Stimulated activated naive CD8-positive, alpha-beta T cell treated with anti-CD3 and anti-CD28 coated beads, Interleukin-15, Interleukin-2, amounts not matched to agents 100 ng/mL and 50 ng/mL, for 24 hours (primary cell): ENCODE data around the gene MMP19.
"Not testable (repeated sequence)": the region's sequence is repeated elsewhere in the genome, so short reads cannot be mapped to it uniquely, and the experiment has no call there.

Experiments used
- H3K27ac Mint-ChIP-seq: one replicate; pipeline ENCODE4 v1.8.0; 2021; ENCODE audit warnings: mild to moderate bottlenecking, mixed read lengths
- H3K27me3 Mint-ChIP-seq: one replicate; pipeline ENCODE4 v1.8.0; 2021; ENCODE audit warnings: mixed read lengths
- H3K36me3 Mint-ChIP-seq: one replicate; pipeline ENCODE4 v1.8.0; 2021; ENCODE audit warnings: low read depth, mixed read lengths
- H3K4me1 Mint-ChIP-seq: one replicate; pipeline ENCODE4 v1.8.0; 2021; ENCODE audit warnings: low read depth, mixed read lengths
- H3K4me3 Mint-ChIP-seq: one replicate; pipeline ENCODE4 v1.8.0; 2021; ENCODE audit warnings: mild to moderate bottlenecking, mixed read lengths
- H3K9me3 Mint-ChIP-seq: one replicate; pipeline ENCODE4 v1.8.0; 2021; ENCODE audit warnings: mixed read lengths

MMP19 gene

GRCh38 chr12:55842681-55843429 lies at the start of gene MMP19:
TSS of gene MMP19 (minus strand) at chr12:55842936. CDS start at chr12:55842830, 106 bp downstream.
- peaks cover 12% of the 10 kb centered on the region for H3K4me1 Mint-ChIP-seq
- no peaks in the 10 kb centered on the region for H3K27me3 Mint-ChIP-seq
- H3K4me3 Mint-ChIP-seq = no peak within 1 kb of the TSS
- no peaks in the 10 kb centered on the region for H3K36me3 Mint-ChIP-seq
- peak within 1 kb of the TSS; percentile 63 for H3K27ac Mint-ChIP-seq
- H3K9me3 Mint-ChIP-seq = no peaks in the 10 kb centered on the region

DNA sequence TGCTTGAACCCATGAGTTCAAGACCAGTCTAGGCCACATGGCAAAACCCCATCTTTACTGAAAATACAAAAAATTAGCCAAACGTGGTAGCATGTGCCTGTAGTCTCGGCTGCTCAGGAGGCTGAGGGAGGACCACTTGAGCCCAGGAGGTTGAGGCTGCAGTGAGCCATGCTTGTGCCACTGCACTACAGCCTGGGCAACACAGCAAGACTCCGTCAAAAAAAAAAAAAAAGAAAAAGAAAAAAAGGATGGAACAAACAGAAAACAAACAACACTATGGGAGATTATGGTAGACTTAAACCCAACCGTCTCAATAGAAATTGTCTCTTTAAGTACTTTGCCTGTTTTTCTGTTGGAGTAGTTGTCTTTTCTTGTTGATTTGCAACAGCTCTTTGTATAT lies 48.6 kb upstream of the MMP19 start:
- no peaks in the 10 kb centered on the region for H3K4me1 Mint-ChIP-seq
- no peaks in the 10 kb centered on the region for H3K36me3 Mint-ChIP-seq
- no peaks in the 10 kb centered on the region for H3K9me3 Mint-ChIP-seq
- no peak overlapping the region for H3K27ac Mint-ChIP-seq
- H3K4me3 Mint-ChIP-seq = no peak overlapping the region
- no peaks in the 10 kb centered on the region for H3K27me3 Mint-ChIP-seq

DNA sequence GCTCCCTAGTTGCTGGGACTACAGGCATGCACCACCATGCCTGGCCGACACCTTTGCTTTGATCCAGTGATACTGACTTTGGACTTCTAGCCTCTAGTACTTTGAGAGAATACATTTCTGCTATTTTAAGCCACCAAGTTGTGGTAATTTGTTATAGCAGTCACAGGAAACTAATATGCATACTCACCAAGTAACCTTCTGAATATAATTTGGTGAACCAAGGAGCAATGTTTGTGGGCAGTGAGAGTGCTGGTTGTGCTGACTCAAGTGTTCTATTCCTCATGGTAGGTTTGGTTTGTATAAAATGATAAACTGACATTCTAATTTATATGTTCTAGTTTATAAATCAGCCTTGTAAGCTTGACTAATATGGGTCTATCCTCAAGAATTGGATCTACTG lies 42.4 kb upstream of the MMP19 start:
- Mint-ChIP-seq H3K4me3 (no peak overlapping the region), H3K27me3 (no peaks in the 10 kb centered on the region), H3K27ac (no peak overlapping the region)

GRCh38 chr12:55877824-55878223 lies 35.1 kb upstream of the MMP19 start:
- Mint-ChIP-seq H3K27ac (no peak overlapping the region), H3K9me3 (peaks cover 9% of the 10 kb centered on the region), H3K36me3 (peaks cover 9% of the 10 kb centered on the region), H3K4me3 (no peak overlapping the region), H3K4me1 (peaks cover 9% of the 10 kb centered on the region), H3K27me3 (no peaks in the 10 kb centered on the region)

More for the DNA sequence above, 42.4 kb upstream of the MMP19 start:
- Mint-ChIP-seq H3K9me3 (no peaks in the 10 kb centered on the region), H3K36me3 (no peaks in the 10 kb centered on the region), H3K4me1 (peaks cover 9% of the 10 kb centered on the region)

GRCh38 chr12:55875704-55876467 lies 33.1 kb upstream of the MMP19 start:
- Mint-ChIP-seq H3K36me3 (peaks cover 9% of the 10 kb centered on the region), H3K27ac (no peak overlapping the region), H3K27me3 (no peaks in the 10 kb centered on the region), H3K4me3 (no peak overlapping the region), H3K4me1 (peaks cover 6% of the 10 kb centered on the region), H3K9me3 (peaks cover 9% of the 10 kb centered on the region)

- Mint-ChIP-seq H3K4me3 (no peak overlapping the region), H3K27me3 (no peaks in the 10 kb centered on the region), H3K36me3 (peaks cover 9% of the 10 kb centered on the region), H3K9me3 (peaks cover 9% of the 10 kb centered on the region), H3K27ac (no peak overlapping the region), H3K4me1 (no peaks in the 10 kb centered on the region)
These were observed 31.7 kb upstream of the MMP19 start for GRCh38 chr12:55874443-55874842.

DNA sequence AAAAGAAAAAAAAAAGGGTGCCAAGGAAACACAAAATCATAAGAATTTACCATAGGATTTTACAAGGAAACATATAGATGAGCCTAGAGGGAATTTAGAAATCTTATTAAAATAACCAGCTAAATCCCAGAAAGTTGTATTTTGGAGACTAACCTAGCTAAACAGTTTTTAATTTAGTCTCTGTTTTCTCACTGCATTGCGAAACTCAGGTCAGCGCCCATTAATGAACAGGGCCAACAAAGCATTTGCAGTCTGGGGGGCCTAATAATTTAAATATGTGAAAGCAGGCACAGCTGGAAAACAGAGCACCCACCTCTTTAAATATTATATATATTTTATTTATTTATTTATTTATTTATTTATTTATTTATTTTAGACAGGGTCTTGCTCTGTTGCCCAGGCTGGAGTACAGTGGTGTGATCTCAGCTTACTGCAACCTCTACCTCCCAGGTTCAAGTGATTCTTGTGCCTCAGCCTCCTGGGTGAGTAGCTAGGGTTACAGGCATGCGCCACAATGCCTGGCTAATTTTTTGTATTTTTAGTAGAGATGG lies 23.8 kb upstream of the MMP19 start:
- H3K27ac Mint-ChIP-seq, H3K4me1 Mint-ChIP-seq, H3K36me3 Mint-ChIP-seq, H3K9me3 Mint-ChIP-seq, H3K4me3 Mint-ChIP-seq, H3K27me3 Mint-ChIP-seq: not testable (repeated sequence)

GRCh38 chr12:55865327-55865726 lies 22.6 kb upstream of the MMP19 start:
- Mint-ChIP-seq H3K27me3 (no peaks in the 10 kb centered on the region), H3K4me3 (no peak overlapping the region), H3K36me3 (no peaks in the 10 kb centered on the region), H3K9me3 (no peaks in the 10 kb centered on the region), H3K4me1 (no peaks in the 10 kb centered on the region), H3K27ac (no peak overlapping the region)

DNA sequence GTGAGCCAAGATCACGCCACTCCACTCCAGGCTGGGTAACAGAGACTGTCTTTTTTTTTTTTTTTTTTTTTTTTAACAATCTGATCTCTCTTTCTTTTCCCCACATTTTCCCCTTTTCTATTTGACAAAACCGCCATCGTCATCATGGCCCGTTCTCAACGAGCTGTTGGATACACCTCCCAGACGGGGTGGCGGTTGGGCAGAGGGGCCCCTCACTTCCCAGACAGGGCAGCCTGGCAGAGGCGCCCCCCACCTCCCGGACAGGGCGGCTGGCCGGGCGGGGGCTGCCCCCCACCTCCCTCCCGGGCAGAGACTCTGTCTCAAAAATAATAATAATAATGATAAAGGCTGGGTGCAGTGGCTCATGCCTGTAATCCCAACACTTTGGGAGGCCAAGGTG lies 20.2 kb upstream of the MMP19 start:
- not testable (repeated sequence) for H3K36me3 Mint-ChIP-seq, H3K4me3 Mint-ChIP-seq, H3K27ac Mint-ChIP-seq, H3K4me1 Mint-ChIP-seq, H3K27me3 Mint-ChIP-seq, H3K9me3 Mint-ChIP-seq

DNA sequence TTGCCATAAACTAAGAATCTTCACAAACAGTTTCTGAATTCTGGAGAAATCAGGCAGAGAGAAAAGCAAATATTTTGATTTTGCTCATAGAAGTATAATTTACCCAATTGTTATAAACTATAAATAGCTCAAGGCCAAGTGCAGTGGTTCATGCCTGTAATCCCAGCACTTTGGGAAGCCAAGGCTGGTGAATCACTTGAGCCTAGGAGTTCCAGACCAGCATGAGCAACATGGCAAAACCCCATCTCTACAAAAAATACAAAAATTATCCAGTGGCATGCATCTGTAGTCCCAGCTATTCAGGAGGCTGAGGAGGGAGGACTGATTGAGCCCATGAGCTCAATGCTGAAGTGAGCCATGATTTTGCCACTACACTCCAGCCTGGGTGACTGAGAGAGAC lies 19.6 kb upstream of the MMP19 start:
- no peaks in the 10 kb centered on the region for H3K4me1 Mint-ChIP-seq
- H3K36me3 Mint-ChIP-seq = no peaks in the 10 kb centered on the region
- no peaks in the 10 kb centered on the region for H3K27me3 Mint-ChIP-seq
- no peak overlapping the region for H3K4me3 Mint-ChIP-seq
- no peaks in the 10 kb centered on the region for H3K9me3 Mint-ChIP-seq
- H3K27ac Mint-ChIP-seq = no peak overlapping the region

DNA sequence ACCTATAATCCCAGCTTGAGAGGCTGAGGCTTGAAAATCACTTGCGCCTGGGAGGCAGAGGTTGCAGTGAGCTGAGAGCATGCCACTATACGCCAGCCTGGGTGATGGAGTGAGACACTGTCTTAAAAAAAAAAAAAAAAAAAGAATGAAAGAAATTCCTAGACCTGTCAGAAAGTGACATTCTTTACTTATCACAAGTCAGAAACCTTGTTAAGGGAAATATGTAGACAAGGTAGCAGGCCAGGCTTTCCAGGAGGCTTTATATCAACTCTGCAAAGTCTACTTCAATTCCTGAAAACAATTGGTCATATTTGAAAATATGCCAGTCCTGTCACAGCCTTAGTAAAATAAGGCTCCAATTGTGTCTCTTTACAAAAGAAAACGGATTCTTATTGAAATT lies 19.1 kb upstream of the MMP19 start:
- Mint-ChIP-seq H3K9me3 (no peaks in the 10 kb centered on the region), H3K36me3 (no peaks in the 10 kb centered on the region), H3K27me3 (no peaks in the 10 kb centered on the region), H3K4me1 (no peaks in the 10 kb centered on the region), H3K4me3 (no peak overlapping the region), H3K27ac (no peak overlapping the region)

- no peaks in the 10 kb centered on the region for H3K4me1 Mint-ChIP-seq
- no peak overlapping the region for H3K27ac Mint-ChIP-seq
- no peaks in the 10 kb centered on the region for H3K27me3 Mint-ChIP-seq
- H3K36me3 Mint-ChIP-seq = no peaks in the 10 kb centered on the region
- H3K9me3 Mint-ChIP-seq = no peaks in the 10 kb centered on the region
- H3K4me3 Mint-ChIP-seq = no peak overlapping the region
These were observed 18.7 kb upstream of the MMP19 start for GRCh38 chr12:55861396-55861795.

DNA sequence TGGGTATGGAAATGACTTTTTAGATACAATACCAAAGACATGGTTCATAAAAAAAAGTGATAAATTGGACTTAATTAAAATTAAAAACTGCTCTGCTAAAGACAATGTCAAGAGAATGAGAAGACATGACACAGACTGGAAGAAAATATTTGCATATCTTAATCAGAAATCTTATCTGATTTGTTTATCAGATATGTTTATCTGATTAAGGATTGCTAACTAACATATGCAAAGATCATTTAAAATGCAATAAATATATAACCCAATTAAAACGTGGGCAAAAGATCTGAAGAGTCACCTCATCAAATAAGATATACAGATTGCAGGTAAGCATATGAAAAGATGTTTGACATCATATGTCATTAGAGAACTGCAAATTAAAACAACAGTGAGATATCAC lies 10.0 kb upstream of the MMP19 start:
- Mint-ChIP-seq H3K4me1 (peaks cover 6% of the 10 kb centered on the region), H3K27me3 (no peaks in the 10 kb centered on the region), H3K9me3 (no peaks in the 10 kb centered on the region), H3K27ac (no peak overlapping the region), H3K36me3 (no peaks in the 10 kb centered on the region), H3K4me3 (no peak overlapping the region)

GRCh38 chr12:55850893-55851292 lies 8.2 kb upstream of the MMP19 start:
- Mint-ChIP-seq H3K36me3 (no peaks in the 10 kb centered on the region), H3K27ac (no peak overlapping the region), H3K27me3 (no peaks in the 10 kb centered on the region), H3K9me3 (no peaks in the 10 kb centered on the region), H3K4me3 (no peak overlapping the region), H3K4me1 (peaks cover 17% of the 10 kb centered on the region)

DNA sequence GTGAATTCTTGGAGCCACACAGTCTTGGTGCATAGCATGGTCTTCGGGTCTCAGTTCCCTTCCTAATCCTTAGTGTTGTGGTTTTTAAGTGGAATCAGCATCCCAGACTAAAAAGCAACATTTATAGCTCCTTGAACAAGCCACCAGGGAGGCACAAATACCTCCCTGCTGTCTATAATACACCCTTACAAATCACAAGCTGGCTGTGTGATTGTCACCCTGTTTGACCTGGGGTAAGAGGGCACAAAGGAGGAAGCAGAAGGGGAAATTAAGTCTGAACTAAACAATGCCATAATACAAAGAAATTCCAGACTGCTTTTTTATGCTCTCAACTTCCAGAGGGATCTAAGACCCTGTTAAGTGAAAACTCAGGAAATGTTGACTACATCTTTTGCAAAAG lies 7.7 kb upstream of the MMP19 start:
- Mint-ChIP-seq H3K36me3 (no peaks in the 10 kb centered on the region), H3K27ac (no peak overlapping the region), H3K4me1 (peaks cover 17% of the 10 kb centered on the region), H3K9me3 (no peaks in the 10 kb centered on the region), H3K27me3 (no peaks in the 10 kb centered on the region), H3K4me3 (no peak overlapping the region)
